BE2C (cell line): Measurements from ENCODE around the gene TSPAN5.

ENCODE experiments used
- DNase-seq: peaks from one replicate; pipeline ENCODE4 v3.0.0-alpha.2; 2020
- H3K27me3 ChIP-seq: fragments of 250-450 bp; sonication (Bioruptor Pico); 2 replicates; pipeline ENCODE4 v1.5.1; 2020; ENCODE audit warnings: mild to moderate bottlenecking
- H3K36me3 ChIP-seq: fragments of 250-450 bp; sonication (Bioruptor Pico); 2 replicates; pipeline ENCODE4 v1.5.1; 2020; ENCODE audit warnings: mild to moderate bottlenecking
- H3K4me1 ChIP-seq: fragments of 250-450 bp; sonication (Bioruptor Pico); 2 replicates; pipeline ENCODE4 v1.5.1; 2020
- H3K4me3 ChIP-seq: 2 replicates; pipeline ENCODE4 v1.5.1; 2011; ENCODE audit warnings: low read depth, low read length
- H3K9me3 ChIP-seq: fragments of 250-450 bp; sonication (Bioruptor Pico); 2 replicates; pipeline ENCODE4 v1.5.1; 2020
- TF ChIP-seq, protein P1 (sequence below): IDR thresholded peaks from 2 replicates; pipeline ENCODE4 v1.5.1; 2012; ENCODE audit warnings: mild to moderate bottlenecking, low read depth, low read length

Gene TSPAN5

DNA sequence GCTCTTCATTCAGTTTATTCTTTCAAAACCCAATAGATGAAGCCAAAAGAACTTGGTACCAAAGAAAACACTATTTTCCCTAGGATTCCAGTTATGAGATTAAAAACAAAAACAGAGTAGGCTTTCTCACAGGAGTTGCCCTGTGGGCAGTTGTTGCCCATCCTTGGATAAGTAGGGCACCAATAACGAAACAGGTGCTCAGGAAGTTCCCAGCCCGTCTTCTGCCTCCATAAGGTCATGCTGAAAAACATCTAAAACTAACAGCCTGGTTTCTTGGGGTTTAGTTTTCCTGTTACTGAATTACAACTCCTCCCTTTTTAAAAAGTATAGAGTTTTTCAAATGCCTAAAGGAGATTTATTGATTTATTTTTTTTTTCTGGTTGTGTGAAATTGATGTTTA lies 14.7 kb downstream of the TSPAN5 start:
- no peaks in the 10 kb centered on the region for H3K9me3 ChIP-seq
- peaks cover 12% of the 10 kb centered on the region for H3K27me3 ChIP-seq
- H3K4me1 ChIP-seq = no peaks in the 10 kb centered on the region
- TF ChIP-seq, protein P1, sequence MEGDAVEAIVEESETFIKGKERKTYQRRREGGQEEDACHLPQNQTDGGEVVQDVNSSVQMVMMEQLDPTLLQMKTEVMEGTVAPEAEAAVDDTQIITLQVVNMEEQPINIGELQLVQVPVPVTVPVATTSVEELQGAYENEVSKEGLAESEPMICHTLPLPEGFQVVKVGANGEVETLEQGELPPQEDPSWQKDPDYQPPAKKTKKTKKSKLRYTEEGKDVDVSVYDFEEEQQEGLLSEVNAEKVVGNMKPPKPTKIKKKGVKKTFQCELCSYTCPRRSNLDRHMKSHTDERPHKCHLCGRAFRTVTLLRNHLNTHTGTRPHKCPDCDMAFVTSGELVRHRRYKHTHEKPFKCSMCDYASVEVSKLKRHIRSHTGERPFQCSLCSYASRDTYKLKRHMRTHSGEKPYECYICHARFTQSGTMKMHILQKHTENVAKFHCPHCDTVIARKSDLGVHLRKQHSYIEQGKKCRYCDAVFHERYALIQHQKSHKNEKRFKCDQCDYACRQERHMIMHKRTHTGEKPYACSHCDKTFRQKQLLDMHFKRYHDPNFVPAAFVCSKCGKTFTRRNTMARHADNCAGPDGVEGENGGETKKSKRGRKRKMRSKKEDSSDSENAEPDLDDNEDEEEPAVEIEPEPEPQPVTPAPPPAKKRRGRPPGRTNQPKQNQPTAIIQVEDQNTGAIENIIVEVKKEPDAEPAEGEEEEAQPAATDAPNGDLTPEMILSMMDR = no peak
- no peak for DNase-seq
- no peaks in the 10 kb centered on the region for H3K36me3 ChIP-seq
- H3K4me3 ChIP-seq = no peak overlapping the region

DNA sequence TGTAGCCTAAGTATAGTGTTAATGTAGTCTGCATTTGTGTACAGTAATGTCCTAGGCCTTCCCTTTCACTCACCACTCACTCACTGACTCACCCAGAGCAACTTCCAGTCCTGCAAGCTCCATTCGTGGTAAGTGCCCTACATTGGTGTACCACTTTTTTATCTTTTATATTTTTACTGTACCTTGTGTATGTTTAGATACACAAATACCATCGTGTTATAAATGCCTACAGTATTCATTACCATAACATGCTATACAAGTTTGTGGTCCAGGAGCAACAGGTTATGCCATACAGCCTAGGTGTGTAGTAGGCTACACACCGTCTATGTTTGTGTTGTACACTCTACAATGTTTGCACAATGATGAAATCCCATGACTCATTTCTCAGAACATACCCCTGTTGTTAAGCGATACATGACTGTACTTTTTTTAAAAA lies 15.4 kb downstream of the TSPAN5 start:
- TF ChIP-seq, protein P1 = no peak
- no peaks in the 10 kb centered on the region for H3K36me3 ChIP-seq
- no peaks in the 10 kb centered on the region for H3K4me1 ChIP-seq
- H3K9me3 ChIP-seq = no peaks in the 10 kb centered on the region
- no peak overlapping the region for H3K4me3 ChIP-seq
- no peak for DNase-seq
- H3K27me3 ChIP-seq = peaks cover 12% of the 10 kb centered on the region

DNA sequence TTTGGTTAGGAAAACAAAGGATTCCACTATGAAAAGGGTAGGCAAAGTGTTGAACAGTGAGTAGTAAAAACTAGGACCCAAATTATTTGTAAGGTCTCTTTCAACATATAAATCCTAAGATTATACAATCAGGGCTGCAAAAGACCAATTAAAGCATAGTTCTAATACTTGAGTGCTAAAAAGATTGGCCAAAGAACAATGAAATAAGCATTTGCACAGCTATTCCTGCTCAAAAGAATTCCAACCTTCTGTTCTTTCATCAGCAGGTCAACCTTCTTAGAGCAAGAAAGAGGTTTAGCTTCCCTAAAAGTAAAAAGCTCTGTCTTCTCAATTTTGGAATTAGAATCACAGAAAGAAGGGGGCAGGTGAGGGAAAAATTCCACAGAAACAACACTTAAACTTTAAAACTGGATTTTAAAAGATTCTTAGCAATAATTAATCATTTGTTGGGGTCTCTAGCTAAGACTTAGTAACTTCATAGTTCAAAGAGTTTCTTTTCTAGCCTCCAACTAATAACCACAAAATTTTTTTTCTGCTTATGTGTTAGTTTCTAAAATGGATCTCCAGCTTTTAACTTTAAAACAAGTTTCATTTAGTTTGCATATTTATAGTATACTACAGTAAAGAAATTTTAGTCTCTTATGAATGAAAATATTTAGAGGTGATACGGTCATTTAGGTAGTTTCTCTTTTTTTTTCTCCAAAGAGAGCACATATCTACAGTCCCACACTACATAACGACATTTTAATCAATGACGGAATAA lies 16.3 kb downstream of the TSPAN5 start:
- DNase-seq = no peak
- TF ChIP-seq, protein P1 = no peak
- no peaks in the 10 kb centered on the region for H3K36me3 ChIP-seq
- H3K4me3 ChIP-seq = no peak overlapping the region
- peaks cover 12% of the 10 kb centered on the region for H3K27me3 ChIP-seq
- H3K9me3 ChIP-seq = no peaks in the 10 kb centered on the region
- H3K4me1 ChIP-seq = no peaks in the 10 kb centered on the region

DNA sequence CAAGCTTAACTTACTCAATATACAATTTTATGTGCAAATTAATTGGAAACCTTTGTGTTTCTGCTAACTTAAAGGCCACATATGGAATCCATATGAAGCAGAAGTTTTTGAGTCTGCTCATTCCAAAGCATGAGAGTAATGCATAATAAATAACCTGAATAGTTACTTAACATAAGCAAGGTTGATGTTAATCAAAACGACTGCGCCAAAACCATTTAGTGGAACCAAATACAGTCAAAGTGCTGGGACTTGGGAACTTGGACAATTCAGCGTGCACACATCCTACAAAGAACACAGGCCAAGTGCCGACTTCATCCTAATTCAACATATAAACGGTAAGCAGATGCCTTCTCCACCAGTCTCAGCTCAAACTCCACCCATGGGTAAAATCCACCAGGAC lies 17.0 kb downstream of the TSPAN5 start:
- no peaks in the 10 kb centered on the region for H3K36me3 ChIP-seq
- H3K9me3 ChIP-seq = no peaks in the 10 kb centered on the region
- no peaks in the 10 kb centered on the region for H3K4me1 ChIP-seq
- TF ChIP-seq, protein P1 = no peak
- H3K4me3 ChIP-seq = no peak overlapping the region
- peaks cover 12% of the 10 kb centered on the region for H3K27me3 ChIP-seq
- no peak for DNase-seq

DNA sequence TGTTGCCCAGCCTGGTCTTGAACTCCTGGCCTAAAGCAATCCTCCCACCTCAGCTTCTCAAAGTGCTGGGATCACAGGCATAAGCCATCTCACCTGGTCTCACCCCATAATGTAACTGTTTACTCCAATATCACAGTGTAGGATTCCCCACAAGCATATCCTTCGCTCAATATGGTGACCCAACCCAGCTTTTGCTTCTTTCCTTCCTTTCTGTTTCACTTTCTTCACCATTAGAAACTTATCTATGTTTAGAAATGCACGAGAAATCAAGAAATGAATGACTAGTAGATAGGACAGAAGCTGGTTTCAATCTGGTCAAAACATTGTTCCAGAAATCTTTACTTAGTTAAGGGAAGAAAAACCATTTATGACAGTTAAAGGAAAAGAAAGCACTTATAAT lies 18.9 kb downstream of the TSPAN5 start:
- TF ChIP-seq, protein P1 = no peak
- Histone ChIP-seq H3K4me1 (no peaks in the 10 kb centered on the region), H3K36me3 (no peaks in the 10 kb centered on the region), H3K9me3 (no peaks in the 10 kb centered on the region), H3K4me3 (no peak overlapping the region), H3K27me3 (peaks cover 12% of the 10 kb centered on the region)
- no peak for DNase-seq

DNA sequence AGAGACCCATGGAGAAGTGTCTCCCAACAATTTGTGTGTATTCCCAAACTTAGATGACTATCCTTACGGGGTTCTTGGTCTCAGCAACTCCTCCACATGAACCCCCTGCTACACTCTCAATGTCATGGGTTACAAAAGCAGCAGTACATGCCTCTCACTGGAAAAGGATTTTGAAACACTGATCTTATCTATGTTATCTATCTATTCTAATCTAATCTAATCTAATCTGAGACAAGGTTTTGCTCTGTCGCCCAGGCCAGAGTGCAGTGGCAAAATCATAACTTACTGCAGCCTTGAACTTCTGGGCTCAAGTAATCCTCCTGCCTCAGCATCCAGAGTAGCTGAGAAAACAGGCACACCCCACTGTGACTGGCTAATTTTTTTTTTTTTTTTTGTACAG lies 19.3 kb downstream of the TSPAN5 start:
- H3K9me3 ChIP-seq = no peaks in the 10 kb centered on the region
- DNase-seq = no peak
- TF ChIP-seq, protein P1 = no peak
- H3K4me1 ChIP-seq = no peaks in the 10 kb centered on the region
- peaks cover 12% of the 10 kb centered on the region for H3K27me3 ChIP-seq
- H3K36me3 ChIP-seq = no peaks in the 10 kb centered on the region
- no peak overlapping the region for H3K4me3 ChIP-seq
